Ammon's horn (tissue), 1 donor: ENCODE data around the gene ANKS4B.
A peak's percentile ranks its signal among the peaks of the same experiment; 100 is the strongest.
"Not testable (repeated sequence)": the region's sequence is repeated elsewhere in the genome, so short reads cannot be mapped to it uniquely, and the experiment has no call there.

Experiments
- DNase-seq: peaks from one replicate; pipeline ENCODE4 v3.0.0-alpha.2; 2016; ENCODE audit warnings: low spot score

The ANKS4B gene

GRCh38 chr16:21233521-21234150 lies at the start of gene ANKS4B:
TSS of gene ANKS4B (plus strand) at chr16:21233699. CDS start at chr16:21233738, 39 bp downstream.
- DNase-seq = no peak

- no peak for DNase-seq
Observed at GRCh38 chr16:21183995-21184394, 49.5 kb upstream of the ANKS4B start.

- DNase-seq = no peak
Observed at GRCh38 chr16:21184834-21185233, 48.7 kb upstream of the ANKS4B start.

- no peak for DNase-seq
Observed at GRCh38 chr16:21185659-21186325, 47.7 kb upstream of the ANKS4B start.

GRCh38 chr16:21186326-21186691 lies 47.2 kb upstream of the ANKS4B start:
- no peak for DNase-seq

- no peak for DNase-seq
Observed at GRCh38 chr16:21189311-21189710, 44.2 kb upstream of the ANKS4B start.

GRCh38 chr16:21190013-21190412 lies 43.5 kb upstream of the ANKS4B start:
- DNase-seq = no peak

GRCh38 chr16:21190599-21190998 lies 42.9 kb upstream of the ANKS4B start:
- DNase-seq = no peak

GRCh38 chr16:21192991-21193390 lies 40.5 kb upstream of the ANKS4B start:
- no peak for DNase-seq

- DNase-seq = peak; percentile 48
Observed at GRCh38 chr16:21194771-21195301, 38.7 kb upstream of the ANKS4B start.

- not testable (repeated sequence) for DNase-seq
Observed at GRCh38 chr16:21195330-21195729, 38.2 kb upstream of the ANKS4B start.

GRCh38 chr16:21197112-21197511 lies 36.4 kb upstream of the ANKS4B start:
- no peak for DNase-seq

- DNase-seq = no peak
Observed at GRCh38 chr16:21197621-21198020, 35.9 kb upstream of the ANKS4B start.

- no peak for DNase-seq
Observed at GRCh38 chr16:21199607-21200218, 33.8 kb upstream of the ANKS4B start.

- DNase-seq = no peak
Observed at GRCh38 chr16:21203155-21203797, 30.2 kb upstream of the ANKS4B start.

GRCh38 chr16:21205303-21205702 lies 28.2 kb upstream of the ANKS4B start:
- DNase-seq = no peak

- no peak for DNase-seq
Observed at GRCh38 chr16:21206550-21206949, 26.9 kb upstream of the ANKS4B start.

- no peak for DNase-seq
Observed at GRCh38 chr16:21208446-21209230, 24.9 kb upstream of the ANKS4B start.

- no peak for DNase-seq
Observed at GRCh38 chr16:21211486-21211885, 22.0 kb upstream of the ANKS4B start, which contains the start of gene ZP2. TSS of gene ZP2 (minus strand) at chr16:21211574. CDS start at chr16:21211547, 27 bp downstream.

GRCh38 chr16:21214086-21214485 lies 19.4 kb upstream of the ANKS4B start:
- no peak for DNase-seq

GRCh38 chr16:21217121-21217520 lies 16.4 kb upstream of the ANKS4B start:
- DNase-seq = no peak

- DNase-seq = no peak
Observed at GRCh38 chr16:21218153-21218552, 15.3 kb upstream of the ANKS4B start.
